Fibroblast of mammary gland (primary cell): ENCODE results near the gene TYSND1.
"Not testable (repeated sequence)": the region's sequence is repeated elsewhere in the genome, so short reads cannot be mapped to it uniquely, and the experiment has no call there.

Experiments
- DNase-seq: peaks from one replicate; pipeline ENCODE4 v3.0.0-alpha.2; 2010; ENCODE audit warnings: low read depth
- H3K4me3 ChIP-seq: 2 replicates; pipeline ENCODE4 v1.5.1; 2011; ENCODE audit warnings: low read depth, mild to moderate bottlenecking, low read length, moderate library complexity; ENCODE audit not compliant: control insufficient read depth
- CTCF ChIP-seq: conservative IDR thresholded peaks from 2 replicates; pipeline ENCODE4 v1.5.1; 2011; ENCODE audit warnings: low read depth, low read length, inconsistent platforms; ENCODE audit not compliant: control insufficient read depth, insufficient read depth

TYSND1 gene

GRCh38 chr10:70166394-70166793 lies 19.9 kb upstream of the TYSND1 start:
- no peak for TF ChIP-seq CTCF
- no peak overlapping the region for H3K4me3 ChIP-seq
- DNase-seq = no peak

- TF ChIP-seq CTCF = no peak
- no peak for DNase-seq
- no peak overlapping the region for H3K4me3 ChIP-seq
Observed at GRCh38 chr10:70164163-70164562, 17.7 kb upstream of the TYSND1 start.

GRCh38 chr10:70163448-70163847 lies 16.9 kb upstream of the TYSND1 start:
- H3K4me3 ChIP-seq = no peak overlapping the region
- DNase-seq = no peak
- TF ChIP-seq CTCF = no peak

GRCh38 chr10:70162892-70163201 lies 16.3 kb upstream of the TYSND1 start:
- no peak for DNase-seq
- TF ChIP-seq CTCF = no peak
- no peak overlapping the region for H3K4me3 ChIP-seq

GRCh38 chr10:70162151-70162891 lies 15.8 kb upstream of the TYSND1 start:
- DNase-seq = no peak

GRCh38 chr10:70160798-70161197 lies 14.3 kb upstream of the TYSND1 start:
- DNase-seq = no peak
- TF ChIP-seq CTCF = no peak
- H3K4me3 ChIP-seq = no peak overlapping the region

More at GRCh38 chr10:70162151-70162891, 15.8 kb upstream of the TYSND1 start:
- TF ChIP-seq CTCF = no peak
- no peak overlapping the region for H3K4me3 ChIP-seq

- not testable (repeated sequence) for DNase-seq, H3K4me3 ChIP-seq
Observed at GRCh38 chr10:70159366-70159765, 12.9 kb upstream of the TYSND1 start.
